GM12865 (cell line): ENCODE results near the gene LONP1.
"Not testable (repeated sequence)": the region's sequence is repeated elsewhere in the genome, so short reads cannot be mapped to it uniquely, and the experiment has no call there.

Experiments
- DNase-seq: peaks from one replicate; pipeline ENCODE4 v3.0.0; 2010; ENCODE audit warnings: low read depth
- H3K4me3 ChIP-seq: 2 replicates; pipeline ENCODE4 v1.5.1; 2011; ENCODE audit warnings: mild to moderate bottlenecking, low read depth, low read length, control low read depth
- TF ChIP-seq, protein P1 (sequence below): IDR thresholded peaks from 2 replicates; pipeline ENCODE4 v1.5.1; 2011; ENCODE audit warnings: low read length, control low read depth, low read depth, inconsistent platforms; ENCODE audit not compliant: insufficient read depth; ENCODE audit errors: missing control alignments

LONP1 gene

GRCh38 chr19:5711713-5712161 is 8.2 kb downstream of the LONP1 start:
- H3K4me3 ChIP-seq, result no peak overlapping the region
- TF ChIP-seq, protein P1, sequence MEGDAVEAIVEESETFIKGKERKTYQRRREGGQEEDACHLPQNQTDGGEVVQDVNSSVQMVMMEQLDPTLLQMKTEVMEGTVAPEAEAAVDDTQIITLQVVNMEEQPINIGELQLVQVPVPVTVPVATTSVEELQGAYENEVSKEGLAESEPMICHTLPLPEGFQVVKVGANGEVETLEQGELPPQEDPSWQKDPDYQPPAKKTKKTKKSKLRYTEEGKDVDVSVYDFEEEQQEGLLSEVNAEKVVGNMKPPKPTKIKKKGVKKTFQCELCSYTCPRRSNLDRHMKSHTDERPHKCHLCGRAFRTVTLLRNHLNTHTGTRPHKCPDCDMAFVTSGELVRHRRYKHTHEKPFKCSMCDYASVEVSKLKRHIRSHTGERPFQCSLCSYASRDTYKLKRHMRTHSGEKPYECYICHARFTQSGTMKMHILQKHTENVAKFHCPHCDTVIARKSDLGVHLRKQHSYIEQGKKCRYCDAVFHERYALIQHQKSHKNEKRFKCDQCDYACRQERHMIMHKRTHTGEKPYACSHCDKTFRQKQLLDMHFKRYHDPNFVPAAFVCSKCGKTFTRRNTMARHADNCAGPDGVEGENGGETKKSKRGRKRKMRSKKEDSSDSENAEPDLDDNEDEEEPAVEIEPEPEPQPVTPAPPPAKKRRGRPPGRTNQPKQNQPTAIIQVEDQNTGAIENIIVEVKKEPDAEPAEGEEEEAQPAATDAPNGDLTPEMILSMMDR, result no peak
- no peak for DNase-seq

- TF ChIP-seq, protein P1, result no peak
- no peak for DNase-seq
- H3K4me3 ChIP-seq, result no peak overlapping the region
Observed at GRCh38 chr19:5711025-5711424, 8.9 kb downstream of the LONP1 start.

- DNase-seq, result no peak
- TF ChIP-seq, protein P1, result no peak
- H3K4me3 ChIP-seq, result no peak overlapping the region
Observed at GRCh38 chr19:5707576-5708575, 12.1 kb downstream of the LONP1 start.

- no peak for DNase-seq
- TF ChIP-seq, protein P1, result no peak
- H3K4me3 ChIP-seq, result no peak overlapping the region
Observed at GRCh38 chr19:5706876-5707573, 12.9 kb downstream of the LONP1 start.

DNA sequence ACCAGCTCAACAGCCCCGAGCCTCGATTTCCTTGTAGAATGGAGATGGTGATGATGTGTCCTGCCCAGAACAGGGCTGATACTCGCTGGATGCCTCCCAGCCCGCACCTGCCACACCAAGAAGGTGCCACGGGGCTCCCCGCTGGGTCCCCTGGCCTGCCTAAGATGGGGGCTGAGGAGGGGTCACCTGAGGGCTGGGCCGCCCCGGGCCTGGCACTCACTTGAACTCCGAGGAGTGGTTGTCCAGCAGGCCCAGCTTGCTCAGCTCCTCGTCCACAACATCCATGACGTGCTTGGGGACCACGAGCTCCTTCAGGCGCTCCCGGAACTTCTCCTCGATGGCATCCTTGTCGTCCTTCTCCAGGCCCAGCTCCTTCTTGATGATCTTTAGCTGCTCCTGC is 14.4 kb downstream of the LONP1 start:
- TF ChIP-seq, protein P1, result no peak
- no peak for DNase-seq
- H3K4me3 ChIP-seq, result no peak overlapping the region

DNA sequence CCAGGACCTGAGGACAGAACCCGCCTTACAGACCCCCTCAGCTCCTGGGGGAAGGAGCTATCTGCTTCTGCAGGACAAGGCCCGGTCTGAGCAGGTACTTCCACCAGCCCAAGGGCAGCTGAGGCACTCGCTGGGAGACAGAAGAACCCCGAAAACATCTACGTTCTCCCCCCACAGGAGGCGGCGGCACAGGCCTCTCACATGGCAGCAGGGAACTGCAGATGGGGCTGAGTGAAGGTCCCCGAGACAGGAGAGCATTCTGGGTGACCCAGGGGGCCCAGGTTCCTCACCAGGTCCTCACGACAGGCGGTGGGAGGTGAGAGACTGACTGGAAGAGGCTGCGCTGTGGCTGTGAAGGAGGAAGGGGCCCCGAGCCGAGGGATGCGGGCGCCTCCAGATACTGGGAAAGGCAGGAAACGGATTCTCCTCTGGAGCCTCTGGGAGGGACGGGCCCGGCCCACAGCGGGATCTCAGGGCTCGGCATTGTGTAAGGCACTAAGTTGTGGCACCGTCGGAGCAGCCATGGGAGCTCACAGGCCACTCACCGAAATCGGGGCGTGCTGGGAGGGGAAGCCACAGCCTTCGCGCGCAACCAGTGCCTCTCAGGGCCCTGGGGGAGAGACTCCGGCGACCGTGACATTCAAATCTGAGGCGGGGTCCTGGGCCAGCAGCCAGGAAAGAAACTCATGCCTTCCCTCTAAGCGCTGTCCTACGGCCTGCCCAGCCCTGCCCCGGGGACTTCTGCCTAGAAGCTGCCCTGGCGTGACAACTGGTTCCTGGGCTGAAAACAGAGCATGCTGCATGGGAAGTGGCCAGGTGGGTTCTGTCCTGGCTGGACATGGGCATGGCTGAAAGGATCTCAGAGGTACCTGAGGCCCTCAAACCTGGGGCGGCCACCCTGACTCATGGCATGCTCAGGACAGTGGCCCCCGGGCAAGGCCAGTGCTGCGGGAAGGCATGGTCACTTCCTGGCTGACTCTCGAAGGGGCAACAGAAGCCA is 15.8 kb downstream of the LONP1 start:
- DNase-seq, result no peak
- TF ChIP-seq, protein P1, result no peak
- no peak overlapping the region for H3K4me3 ChIP-seq

- not testable (repeated sequence) for DNase-seq, H3K4me3 ChIP-seq
Observed at GRCh38 chr19:5702053-5702410, 17.9 kb downstream of the LONP1 start.
